CD4-positive, alpha-beta T cell (primary cell): ENCODE data around the gene ME1. TPM values are rescaled to one million over a fixed set of nuclear protein-coding genes. Genes with fewer than 3 reads are reported as not detected.
"Not testable (repeated sequence)": the region's sequence is repeated elsewhere in the genome, so short reads cannot be mapped to it uniquely, and the experiment has no call there.

ENCODE experiments used
- ATAC-seq: fragments of 200-7000 bp; cut with Tn5 transposase; one replicate; pipeline ENCODE4 v1.10.0; 2022; ENCODE audit warnings: mild to moderate bottlenecking; ENCODE audit not compliant: poor library complexity
- CTCF ChIA-PET: fragments of 350-600 bp; sonication (Branson Sonifier 250); formaldehyde crosslinking; loops from one replicate; lab custom pipeline; 2021; ENCODE audit warnings: antibody characterized with exemption, inconsistent platforms; lab: Charles Lee
- POLR2A ChIA-PET: fragments of 350-600 bp; sonication (Branson Sonifier 250); formaldehyde crosslinking; loops from one replicate; lab custom pipeline; 2021; ENCODE audit warnings: antibody characterized with exemption, inconsistent platforms; lab: Charles Lee
- DNase-seq, 14 experiments: peaks; one replicate each; pipeline ENCODE4 v3.0.0-alpha.2; 2013 to 2020; ENCODE audit warnings: mixed read lengths in 2 of 14
- H3K27ac ChIP-seq, 2 donors: one replicate each; pipeline versions ENCODE4 v1.5.1 to v1.7.0; 2013; ENCODE audit warnings: low read length in 2 of 2, low read depth in 1 of 2, mild to moderate bottlenecking in 1 of 2
- H3K27me3 ChIP-seq, 2 experiments: 1 replicate in 1 of 2; 2 replicates in 1 of 2; pipeline versions ENCODE4 v1.6.1 to v1.7.0; 2013; ENCODE audit warnings: low read length in 2 of 2, control low read depth in 1 of 2, mild to moderate bottlenecking in 1 of 2, moderate library complexity in 1 of 2; ENCODE audit not compliant: insufficient read depth in 2 of 2, control insufficient read depth in 1 of 2
- H3K36me3 ChIP-seq: one replicate; pipeline ENCODE4 v1.6.1; 2013; ENCODE audit warnings: low read length, control low read depth; ENCODE audit not compliant: insufficient read depth
- H3K4me1 ChIP-seq: one replicate; pipeline ENCODE4 v1.6.1; 2013; ENCODE audit warnings: low read length, control low read depth; ENCODE audit not compliant: insufficient read depth
- H3K4me3 ChIP-seq: one replicate; pipeline ENCODE4 v1.5.1; 2013; ENCODE audit warnings: mild to moderate bottlenecking, low read length, moderate library complexity
- H3K9me3 ChIP-seq, 2 experiments: 1 replicate in 1 of 2; 2 replicates in 1 of 2; pipeline versions ENCODE4 v1.6.1 to v1.7.0; 2013; ENCODE audit warnings: low read length in 2 of 2, mild to moderate bottlenecking in 2 of 2, control low read depth in 1 of 2, moderate library complexity in 1 of 2; ENCODE audit not compliant: control insufficient read depth in 1 of 2, insufficient read depth in 1 of 2
- H3K27ac Mint-ChIP-seq: one replicate; pipeline ENCODE4 v1.8.0; 2020; ENCODE audit warnings: mixed read lengths
- H3K27me3 Mint-ChIP-seq: one replicate; pipeline ENCODE4 v1.8.0; 2021; ENCODE audit warnings: mixed read lengths
- H3K36me3 Mint-ChIP-seq: one replicate; pipeline ENCODE4 v1.8.0; 2021; ENCODE audit warnings: low read depth, mixed read lengths
- H3K4me1 Mint-ChIP-seq: one replicate; pipeline ENCODE4 v1.8.0; 2021; ENCODE audit warnings: low read depth, mixed read lengths
- H3K4me3 Mint-ChIP-seq: one replicate; pipeline ENCODE4 v1.8.0; 2020; ENCODE audit warnings: mild to moderate bottlenecking, mixed read lengths
- H3K9me3 Mint-ChIP-seq: one replicate; pipeline ENCODE4 v1.8.0; 2020; ENCODE audit warnings: mixed read lengths
- CTCF ChIP-seq: fragments of 200-600 bp; IDR thresholded peaks from one replicate; pipeline ENCODE4 v1.8.0; 2022; ENCODE audit warnings: antibody characterized with exemption, mild to moderate bottlenecking
- intact Hi-C, 2 experiments: fragments of 100-400 bp; cut with DNase I in 1 of 2; cut with micrococcal nuclease in 1 of 2; formaldehyde crosslinking; loops; one replicate each; pipeline versions ENCODE4 v1.15.1 to v1.9.0; 2023 to 2025; cut with DNase I, micrococcal nuclease
- total RNA-seq, 174 experiments: library from RNA in 2 of 174; stranded (reverse) in 2 of 174; gene quantifications; one replicate each; pipeline ENCODE4 v1.2.3 and lab custom pipeline; 2021 to 2026

Gene ME1
- total RNA-seq, 2 experiments from 2014 or later, result not detected

GRCh38 chr6:83257791-83258190, 173.1 kb downstream of the ME1 start:
- no peak overlapping the region for H3K4me3 ChIP-seq
- ChIA-PET CTCF (no interaction called here), POLR2A (no interaction called here)
- Mint-ChIP-seq H3K9me3 (no peaks in the 10 kb centered on the region), H3K36me3 (no peaks in the 10 kb centered on the region), H3K27me3 (peaks cover 4% of the 10 kb centered on the region), H3K4me3 (no peak overlapping the region), H3K4me1 (no peaks in the 10 kb centered on the region), H3K27ac (no peak overlapping the region)
- intact Hi-C loops, result no loop called here
- no peaks in the 10 kb centered on the region for H3K36me3 ChIP-seq
- H3K4me1 ChIP-seq, result no peaks in the 10 kb centered on the region
- H3K27me3 ChIP-seq, result no peaks in the 10 kb centered on the region
- H3K9me3 ChIP-seq, result no peaks in the 10 kb centered on the region
- no peak overlapping the region for H3K27ac ChIP-seq
- no peak for TF ChIP-seq CTCF
- ATAC-seq, result no peak
- no peak for DNase-seq

- H3K4me1 Mint-ChIP-seq, H3K27ac ChIP-seq, H3K9me3 ChIP-seq, H3K4me3 ChIP-seq, POLR2A ChIA-PET, DNase-seq, CTCF ChIA-PET, H3K36me3 Mint-ChIP-seq, intact Hi-C loops, H3K4me3 Mint-ChIP-seq, H3K36me3 ChIP-seq, ATAC-seq, H3K27ac Mint-ChIP-seq, H3K9me3 Mint-ChIP-seq, H3K4me1 ChIP-seq, H3K27me3 ChIP-seq: not testable (repeated sequence)
- peaks cover 12% of the 10 kb centered on the region for H3K27me3 Mint-ChIP-seq
Observed at GRCh38 chr6:83256719-83257118, 174.1 kb downstream of the ME1 start.

GRCh38 chr6:83252719-83253118, 178.1 kb downstream of the ME1 start:
- no peak for TF ChIP-seq CTCF
- Histone ChIP-seq H3K36me3 (no peaks in the 10 kb centered on the region), H3K4me3 (no peak overlapping the region), H3K27me3 (no peaks in the 10 kb centered on the region), H3K27ac (no peak overlapping the region), H3K9me3 (no peaks in the 10 kb centered on the region), H3K4me1 (no peaks in the 10 kb centered on the region)
- CTCF ChIA-PET, result no interaction called here
- intact Hi-C loops, result no loop called here
- Mint-ChIP-seq H3K36me3 (no peaks in the 10 kb centered on the region), H3K4me3 (no peak overlapping the region), H3K4me1 (no peaks in the 10 kb centered on the region), H3K27me3 (peaks cover 14% of the 10 kb centered on the region), H3K27ac (no peak overlapping the region), H3K9me3 (no peaks in the 10 kb centered on the region)
- POLR2A ChIA-PET, result no interaction called here
- DNase-seq (no peak), ATAC-seq (no peak)

- TF ChIP-seq CTCF, result no peak
- Mint-ChIP-seq H3K27ac (no peak overlapping the region), H3K36me3 (no peaks in the 10 kb centered on the region), H3K4me3 (no peak overlapping the region), H3K4me1 (no peaks in the 10 kb centered on the region), H3K27me3 (peaks cover 14% of the 10 kb centered on the region), H3K9me3 (no peaks in the 10 kb centered on the region)
- ChIA-PET CTCF (no interaction called here), POLR2A (no interaction called here)
- H3K9me3 ChIP-seq, result no peaks in the 10 kb centered on the region
- H3K27ac ChIP-seq, result no peak overlapping the region
- DNase-seq (no peak), ATAC-seq (no peak)
- H3K4me1 ChIP-seq, result no peaks in the 10 kb centered on the region
- no peaks in the 10 kb centered on the region for H3K36me3 ChIP-seq
- intact Hi-C loops, result no loop called here
- no peaks in the 10 kb centered on the region for H3K27me3 ChIP-seq
- no peak overlapping the region for H3K4me3 ChIP-seq
Observed at GRCh38 chr6:83250235-83250634, 180.6 kb downstream of the ME1 start.
